ENCODE data around the gene CCDC7. TPM values are rescaled to one million over a fixed set of nuclear protein-coding genes. Genes with fewer than 3 reads are reported as not detected.

Gene CCDC7
- total and polyA plus RNA-seq, 2 experiments from 2014 or later, result 0.83 to 1.6 TPM

DNA sequence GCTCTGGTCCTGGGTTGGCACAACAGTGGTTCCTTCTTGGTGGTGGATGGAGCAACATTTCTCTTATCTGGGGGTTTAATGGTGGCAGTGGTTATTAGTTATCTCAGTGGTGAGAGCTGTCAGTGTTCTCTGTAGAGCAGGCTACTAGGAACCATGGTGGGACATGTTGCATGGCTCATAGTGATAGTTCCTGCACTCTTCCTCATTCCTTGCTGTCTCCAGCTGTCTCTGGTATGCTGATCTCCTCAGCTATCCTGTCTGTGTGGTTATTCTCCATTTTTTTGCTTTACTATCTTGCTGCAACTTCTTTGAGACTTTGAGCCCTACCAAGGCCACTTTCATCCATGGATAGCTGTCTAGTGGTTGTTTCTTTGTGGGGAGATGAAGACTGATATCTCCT, 44.0 kb downstream of the CCDC7 start:
- no peak for ATAC-seq
- H3K4me1 Mint-ChIP-seq, result no peaks in the 10 kb centered on the region
- H3K36me3 Mint-ChIP-seq (ENCODE audit: low read depth), result peaks cover 34% of the 10 kb centered on the region
- Histone ChIP-seq H3K27ac (ENCODE audit: low read depth) (no peak overlapping the region), H3K36me3 (ENCODE audit: insufficient read depth) (no peaks in the 10 kb centered on the region), H3K9me2 (ENCODE audit: insufficient read depth) (0 out of 2 replicates have a peak, but pooled peaks cover 3% of the 10 kb centered on the region), H3K4me3 (no peak overlapping the region), H3K27me3 (ENCODE audit: insufficient read depth) (no peaks in the 10 kb centered on the region), H3K79me2 (replicated peaks; ENCODE audit: insufficient read depth) (no peaks in the 10 kb centered on the region), H4K20me1 (replicated peaks; ENCODE audit: insufficient read depth) (no peaks in the 10 kb centered on the region), H3F3A (replicated peaks; ENCODE audit: low read depth) (no peaks in the 10 kb centered on the region), H3K4me1 (ENCODE audit: insufficient read depth) (no peaks in the 10 kb centered on the region), H2AFZ (no peak overlapping the region), H3K4me2 (no peak overlapping the region)
- H3K27ac Mint-ChIP-seq, result no peak overlapping the region
- H3K27me3 Mint-ChIP-seq (ENCODE audit: insufficient read depth, low read depth, poor library complexity), result peaks cover 4% of the 10 kb centered on the region
- DNase-seq (ENCODE audit: low spot score), result no peak
- TF ChIP-seq ZNF331 (CRISPR knock-in tag; IDR thresholded peaks at IDR 0.05; ENCODE audit: low read depth) (no peak), POLR2AphosphoS5 (IDR thresholded peaks at IDR 0.05; ENCODE audit: low read depth) (no peak), NANOG (IDR thresholded peaks at IDR 0.05; ENCODE audit: borderline replicate concordance) (no peak), ZNF114 (CRISPR knock-in tag; IDR thresholded peaks at IDR 0.05) (no peak), STAT1 (IDR thresholded peaks at IDR 0.05; ENCODE audit: unreplicated experiment) (no peak), EZH2phosphoT487 (IDR thresholded peaks at IDR 0.05; ENCODE audit: unreplicated experiment) (no peak), CREB1 (CRISPR knock-in tag; IDR thresholded peaks at IDR 0.05; ENCODE audit: low read depth) (no peak), EZH2 (IDR thresholded peaks at IDR 0.05; ENCODE audit: low read depth, unreplicated experiment) (no peak), JUNB (IDR thresholded peaks at IDR 0.05; ENCODE audit: unreplicated experiment) (no peak)
- TF ChIP-seq, protein P1, sequence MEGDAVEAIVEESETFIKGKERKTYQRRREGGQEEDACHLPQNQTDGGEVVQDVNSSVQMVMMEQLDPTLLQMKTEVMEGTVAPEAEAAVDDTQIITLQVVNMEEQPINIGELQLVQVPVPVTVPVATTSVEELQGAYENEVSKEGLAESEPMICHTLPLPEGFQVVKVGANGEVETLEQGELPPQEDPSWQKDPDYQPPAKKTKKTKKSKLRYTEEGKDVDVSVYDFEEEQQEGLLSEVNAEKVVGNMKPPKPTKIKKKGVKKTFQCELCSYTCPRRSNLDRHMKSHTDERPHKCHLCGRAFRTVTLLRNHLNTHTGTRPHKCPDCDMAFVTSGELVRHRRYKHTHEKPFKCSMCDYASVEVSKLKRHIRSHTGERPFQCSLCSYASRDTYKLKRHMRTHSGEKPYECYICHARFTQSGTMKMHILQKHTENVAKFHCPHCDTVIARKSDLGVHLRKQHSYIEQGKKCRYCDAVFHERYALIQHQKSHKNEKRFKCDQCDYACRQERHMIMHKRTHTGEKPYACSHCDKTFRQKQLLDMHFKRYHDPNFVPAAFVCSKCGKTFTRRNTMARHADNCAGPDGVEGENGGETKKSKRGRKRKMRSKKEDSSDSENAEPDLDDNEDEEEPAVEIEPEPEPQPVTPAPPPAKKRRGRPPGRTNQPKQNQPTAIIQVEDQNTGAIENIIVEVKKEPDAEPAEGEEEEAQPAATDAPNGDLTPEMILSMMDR (conservative IDR thresholded peaks at IDR 0.05; ENCODE audit: low read depth in 2 of 2), result no peak
- TF ChIP-seq, protein P2, sequence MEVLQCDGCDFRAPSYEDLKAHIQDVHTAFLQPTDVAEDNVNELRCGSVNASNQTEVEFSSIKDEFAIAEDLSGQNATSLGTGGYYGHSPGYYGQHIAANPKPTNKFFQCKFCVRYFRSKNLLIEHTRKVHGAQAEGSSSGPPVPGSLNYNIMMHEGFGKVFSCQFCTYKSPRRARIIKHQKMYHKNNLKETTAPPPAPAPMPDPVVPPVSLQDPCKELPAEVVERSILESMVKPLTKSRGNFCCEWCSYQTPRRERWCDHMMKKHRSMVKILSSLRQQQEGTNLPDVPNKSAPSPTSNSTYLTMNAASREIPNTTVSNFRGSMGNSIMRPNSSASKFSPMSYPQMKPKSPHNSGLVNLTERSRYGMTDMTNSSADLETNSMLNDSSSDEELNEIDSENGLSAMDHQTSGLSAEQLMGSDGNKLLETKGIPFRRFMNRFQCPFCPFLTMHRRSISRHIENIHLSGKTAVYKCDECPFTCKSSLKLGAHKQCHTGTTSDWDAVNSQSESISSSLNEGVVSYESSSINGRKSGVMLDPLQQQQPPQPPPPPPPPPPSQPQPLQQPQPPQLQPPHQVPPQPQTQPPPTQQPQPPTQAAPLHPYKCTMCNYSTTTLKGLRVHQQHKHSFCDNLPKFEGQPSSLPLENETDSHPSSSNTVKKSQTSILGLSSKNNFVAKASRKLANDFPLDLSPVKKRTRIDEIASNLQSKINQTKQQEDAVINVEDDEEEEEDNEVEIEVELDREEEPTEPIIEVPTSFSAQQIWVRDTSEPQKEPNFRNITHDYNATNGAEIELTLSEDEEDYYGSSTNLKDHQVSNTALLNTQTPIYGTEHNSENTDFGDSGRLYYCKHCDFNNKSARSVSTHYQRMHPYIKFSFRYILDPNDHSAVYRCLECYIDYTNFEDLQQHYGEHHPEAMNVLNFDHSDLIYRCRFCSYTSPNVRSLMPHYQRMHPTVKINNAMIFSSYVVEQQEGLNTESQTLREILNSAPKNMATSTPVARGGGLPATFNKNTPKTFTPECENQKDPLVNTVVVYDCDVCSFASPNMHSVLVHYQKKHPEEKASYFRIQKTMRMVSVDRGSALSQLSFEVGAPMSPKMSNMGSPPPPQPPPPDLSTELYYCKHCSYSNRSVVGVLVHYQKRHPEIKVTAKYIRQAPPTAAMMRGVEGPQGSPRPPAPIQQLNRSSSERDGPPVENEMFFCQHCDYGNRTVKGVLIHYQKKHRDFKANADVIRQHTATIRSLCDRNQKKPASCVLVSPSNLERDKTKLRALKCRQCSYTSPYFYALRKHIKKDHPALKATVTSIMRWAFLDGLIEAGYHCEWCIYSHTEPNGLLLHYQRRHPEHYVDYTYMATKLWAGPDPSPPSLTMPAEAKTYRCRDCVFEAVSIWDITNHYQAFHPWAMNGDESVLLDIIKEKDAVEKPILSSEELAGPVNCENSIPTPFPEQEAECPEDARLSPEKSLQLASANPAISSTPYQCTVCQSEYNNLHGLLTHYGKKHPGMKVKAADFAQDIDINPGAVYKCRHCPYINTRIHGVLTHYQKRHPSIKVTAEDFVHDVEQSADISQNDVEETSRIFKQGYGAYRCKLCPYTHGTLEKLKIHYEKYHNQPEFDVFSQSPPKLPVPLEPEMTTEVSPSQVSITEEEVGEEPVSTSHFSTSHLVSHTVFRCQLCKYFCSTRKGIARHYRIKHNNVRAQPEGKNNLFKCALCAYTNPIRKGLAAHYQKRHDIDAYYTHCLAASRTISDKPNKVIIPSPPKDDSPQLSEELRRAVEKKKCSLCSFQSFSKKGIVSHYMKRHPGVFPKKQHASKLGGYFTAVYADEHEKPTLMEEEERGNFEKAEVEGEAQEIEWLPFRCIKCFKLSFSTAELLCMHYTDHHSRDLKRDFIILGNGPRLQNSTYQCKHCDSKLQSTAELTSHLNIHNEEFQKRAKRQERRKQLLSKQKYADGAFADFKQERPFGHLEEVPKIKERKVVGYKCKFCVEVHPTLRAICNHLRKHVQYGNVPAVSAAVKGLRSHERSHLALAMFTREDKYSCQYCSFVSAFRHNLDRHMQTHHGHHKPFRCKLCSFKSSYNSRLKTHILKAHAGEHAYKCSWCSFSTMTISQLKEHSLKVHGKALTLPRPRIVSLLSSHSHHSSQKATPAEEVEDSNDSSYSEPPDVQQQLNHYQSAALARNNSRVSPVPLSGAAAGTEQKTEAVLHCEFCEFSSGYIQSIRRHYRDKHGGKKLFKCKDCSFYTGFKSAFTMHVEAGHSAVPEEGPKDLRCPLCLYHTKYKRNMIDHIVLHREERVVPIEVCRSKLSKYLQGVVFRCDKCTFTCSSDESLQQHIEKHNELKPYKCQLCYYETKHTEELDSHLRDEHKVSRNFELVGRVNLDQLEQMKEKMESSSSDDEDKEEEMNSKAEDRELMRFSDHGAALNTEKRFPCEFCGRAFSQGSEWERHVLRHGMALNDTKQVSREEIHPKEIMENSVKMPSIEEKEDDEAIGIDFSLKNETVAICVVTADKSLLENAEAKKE (CRISPR knock-in tag; IDR thresholded peaks at IDR 0.05), result no peak
- TF ChIP-seq, protein P3, sequence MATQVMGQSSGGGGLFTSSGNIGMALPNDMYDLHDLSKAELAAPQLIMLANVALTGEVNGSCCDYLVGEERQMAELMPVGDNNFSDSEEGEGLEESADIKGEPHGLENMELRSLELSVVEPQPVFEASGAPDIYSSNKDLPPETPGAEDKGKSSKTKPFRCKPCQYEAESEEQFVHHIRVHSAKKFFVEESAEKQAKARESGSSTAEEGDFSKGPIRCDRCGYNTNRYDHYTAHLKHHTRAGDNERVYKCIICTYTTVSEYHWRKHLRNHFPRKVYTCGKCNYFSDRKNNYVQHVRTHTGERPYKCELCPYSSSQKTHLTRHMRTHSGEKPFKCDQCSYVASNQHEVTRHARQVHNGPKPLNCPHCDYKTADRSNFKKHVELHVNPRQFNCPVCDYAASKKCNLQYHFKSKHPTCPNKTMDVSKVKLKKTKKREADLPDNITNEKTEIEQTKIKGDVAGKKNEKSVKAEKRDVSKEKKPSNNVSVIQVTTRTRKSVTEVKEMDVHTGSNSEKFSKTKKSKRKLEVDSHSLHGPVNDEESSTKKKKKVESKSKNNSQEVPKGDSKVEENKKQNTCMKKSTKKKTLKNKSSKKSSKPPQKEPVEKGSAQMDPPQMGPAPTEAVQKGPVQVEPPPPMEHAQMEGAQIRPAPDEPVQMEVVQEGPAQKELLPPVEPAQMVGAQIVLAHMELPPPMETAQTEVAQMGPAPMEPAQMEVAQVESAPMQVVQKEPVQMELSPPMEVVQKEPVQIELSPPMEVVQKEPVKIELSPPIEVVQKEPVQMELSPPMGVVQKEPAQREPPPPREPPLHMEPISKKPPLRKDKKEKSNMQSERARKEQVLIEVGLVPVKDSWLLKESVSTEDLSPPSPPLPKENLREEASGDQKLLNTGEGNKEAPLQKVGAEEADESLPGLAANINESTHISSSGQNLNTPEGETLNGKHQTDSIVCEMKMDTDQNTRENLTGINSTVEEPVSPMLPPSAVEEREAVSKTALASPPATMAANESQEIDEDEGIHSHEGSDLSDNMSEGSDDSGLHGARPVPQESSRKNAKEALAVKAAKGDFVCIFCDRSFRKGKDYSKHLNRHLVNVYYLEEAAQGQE (IDR thresholded peaks at IDR 0.05; ENCODE audit: unreplicated experiment), result no peak
- TF ChIP-seq, protein P4, sequence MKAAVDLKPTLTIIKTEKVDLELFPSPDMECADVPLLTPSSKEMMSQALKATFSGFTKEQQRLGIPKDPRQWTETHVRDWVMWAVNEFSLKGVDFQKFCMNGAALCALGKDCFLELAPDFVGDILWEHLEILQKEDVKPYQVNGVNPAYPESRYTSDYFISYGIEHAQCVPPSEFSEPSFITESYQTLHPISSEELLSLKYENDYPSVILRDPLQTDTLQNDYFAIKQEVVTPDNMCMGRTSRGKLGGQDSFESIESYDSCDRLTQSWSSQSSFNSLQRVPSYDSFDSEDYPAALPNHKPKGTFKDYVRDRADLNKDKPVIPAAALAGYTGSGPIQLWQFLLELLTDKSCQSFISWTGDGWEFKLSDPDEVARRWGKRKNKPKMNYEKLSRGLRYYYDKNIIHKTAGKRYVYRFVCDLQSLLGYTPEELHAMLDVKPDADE (IDR thresholded peaks at IDR 0.05), result no peak
- H3K4me3 Mint-ChIP-seq, result no peak overlapping the region
- H3K9me3 Mint-ChIP-seq, result peaks cover 59% of the 10 kb centered on the region

Data from GM23338 (cell line).